GM12875 (cell line): ENCODE results near the gene UBE2N.
"Not testable (repeated sequence)": the region's sequence is repeated elsewhere in the genome, so short reads cannot be mapped to it uniquely, and the experiment has no call there.

Source experiments
- H3K4me3 ChIP-seq: one replicate; pipeline ENCODE4 v1.5.1; 2011; ENCODE audit warnings: low read depth, low read length, control low read depth
- TF ChIP-seq, protein P1 (sequence below): IDR thresholded peaks from 2 replicates; pipeline ENCODE4 v1.5.1; 2011; ENCODE audit warnings: low read depth, mild to moderate bottlenecking, control low read depth, inconsistent platforms, low read length, moderate library complexity, borderline replicate concordance; ENCODE audit not compliant: insufficient read depth

Gene UBE2N

DNA sequence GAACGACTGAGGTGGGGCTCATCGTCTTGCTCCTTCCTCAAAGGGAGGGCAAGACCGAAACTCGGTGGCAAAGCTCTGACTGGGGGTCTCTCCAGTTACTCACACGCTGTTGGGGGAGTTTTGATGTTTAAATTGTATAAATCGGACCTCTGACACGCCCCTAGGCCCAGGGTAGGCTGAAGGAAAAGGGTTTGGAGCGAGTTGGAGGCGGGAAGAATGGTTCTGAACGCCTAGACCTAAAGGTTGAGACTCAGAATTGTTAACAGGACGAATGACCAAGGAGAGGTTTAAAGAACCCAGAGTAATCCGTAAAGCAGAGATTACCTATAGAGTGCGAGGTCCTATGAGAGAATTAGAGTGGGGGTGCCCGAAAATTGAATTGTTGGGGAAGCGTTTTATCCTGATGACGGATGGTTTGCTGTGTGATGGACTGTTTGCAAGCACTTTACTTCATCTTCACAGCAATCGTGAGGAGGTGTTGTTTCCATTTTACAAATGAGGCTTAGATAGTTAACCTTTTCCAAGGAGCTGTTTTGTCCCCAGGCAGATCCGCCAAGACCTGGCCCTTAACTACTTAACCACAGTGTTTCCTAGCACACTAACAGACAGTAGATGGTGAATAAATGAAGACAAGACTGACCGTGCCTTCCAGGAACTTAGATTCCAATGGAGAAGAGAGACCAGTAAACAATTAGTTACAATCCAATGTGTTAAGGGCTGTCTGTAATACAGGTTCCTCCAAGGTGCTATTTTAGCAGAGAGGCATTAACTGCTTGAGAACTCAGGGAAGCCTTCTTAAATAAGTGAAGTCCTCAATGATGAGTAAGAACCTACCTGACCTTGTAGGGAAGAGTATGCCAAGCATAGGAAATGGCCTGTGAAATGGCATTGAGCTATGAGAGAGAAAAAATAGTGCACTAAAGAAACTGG is 929 bp upstream of the UBE2N start:
- TF ChIP-seq, protein P1, sequence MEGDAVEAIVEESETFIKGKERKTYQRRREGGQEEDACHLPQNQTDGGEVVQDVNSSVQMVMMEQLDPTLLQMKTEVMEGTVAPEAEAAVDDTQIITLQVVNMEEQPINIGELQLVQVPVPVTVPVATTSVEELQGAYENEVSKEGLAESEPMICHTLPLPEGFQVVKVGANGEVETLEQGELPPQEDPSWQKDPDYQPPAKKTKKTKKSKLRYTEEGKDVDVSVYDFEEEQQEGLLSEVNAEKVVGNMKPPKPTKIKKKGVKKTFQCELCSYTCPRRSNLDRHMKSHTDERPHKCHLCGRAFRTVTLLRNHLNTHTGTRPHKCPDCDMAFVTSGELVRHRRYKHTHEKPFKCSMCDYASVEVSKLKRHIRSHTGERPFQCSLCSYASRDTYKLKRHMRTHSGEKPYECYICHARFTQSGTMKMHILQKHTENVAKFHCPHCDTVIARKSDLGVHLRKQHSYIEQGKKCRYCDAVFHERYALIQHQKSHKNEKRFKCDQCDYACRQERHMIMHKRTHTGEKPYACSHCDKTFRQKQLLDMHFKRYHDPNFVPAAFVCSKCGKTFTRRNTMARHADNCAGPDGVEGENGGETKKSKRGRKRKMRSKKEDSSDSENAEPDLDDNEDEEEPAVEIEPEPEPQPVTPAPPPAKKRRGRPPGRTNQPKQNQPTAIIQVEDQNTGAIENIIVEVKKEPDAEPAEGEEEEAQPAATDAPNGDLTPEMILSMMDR: no peak
- peak overlapping the region; percentile 97 for H3K4me3 ChIP-seq

DNA sequence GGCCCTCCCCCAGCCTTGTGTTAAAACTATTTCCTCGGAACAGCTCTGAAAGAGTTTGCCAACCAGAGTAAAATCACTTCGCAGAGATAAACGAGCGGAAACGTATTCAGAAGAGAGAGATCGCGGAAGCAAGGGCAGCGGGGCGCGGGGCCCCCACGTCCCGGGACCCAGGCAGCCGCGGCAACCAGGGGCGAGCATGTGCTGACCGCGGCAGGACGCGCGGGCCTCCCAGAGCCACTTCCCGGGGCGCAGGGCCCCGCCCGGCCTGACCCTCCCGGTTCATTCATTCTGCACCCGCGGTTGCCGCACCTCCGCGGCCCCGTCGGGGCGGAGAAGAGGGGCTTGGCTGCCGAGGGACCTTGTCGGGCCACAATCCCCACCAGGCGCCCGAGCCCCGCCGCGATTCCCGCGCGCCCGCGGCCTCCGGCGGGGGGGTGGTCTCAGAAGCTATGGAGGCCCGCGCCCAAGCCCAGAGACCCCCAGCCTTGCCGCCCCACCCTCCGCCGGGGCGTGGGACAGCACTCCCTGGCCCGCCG is 598 bp downstream of the UBE2N start:
- TF ChIP-seq, protein P1: no peak
- H3K4me3 ChIP-seq: peak overlapping the region; percentile 97

DNA sequence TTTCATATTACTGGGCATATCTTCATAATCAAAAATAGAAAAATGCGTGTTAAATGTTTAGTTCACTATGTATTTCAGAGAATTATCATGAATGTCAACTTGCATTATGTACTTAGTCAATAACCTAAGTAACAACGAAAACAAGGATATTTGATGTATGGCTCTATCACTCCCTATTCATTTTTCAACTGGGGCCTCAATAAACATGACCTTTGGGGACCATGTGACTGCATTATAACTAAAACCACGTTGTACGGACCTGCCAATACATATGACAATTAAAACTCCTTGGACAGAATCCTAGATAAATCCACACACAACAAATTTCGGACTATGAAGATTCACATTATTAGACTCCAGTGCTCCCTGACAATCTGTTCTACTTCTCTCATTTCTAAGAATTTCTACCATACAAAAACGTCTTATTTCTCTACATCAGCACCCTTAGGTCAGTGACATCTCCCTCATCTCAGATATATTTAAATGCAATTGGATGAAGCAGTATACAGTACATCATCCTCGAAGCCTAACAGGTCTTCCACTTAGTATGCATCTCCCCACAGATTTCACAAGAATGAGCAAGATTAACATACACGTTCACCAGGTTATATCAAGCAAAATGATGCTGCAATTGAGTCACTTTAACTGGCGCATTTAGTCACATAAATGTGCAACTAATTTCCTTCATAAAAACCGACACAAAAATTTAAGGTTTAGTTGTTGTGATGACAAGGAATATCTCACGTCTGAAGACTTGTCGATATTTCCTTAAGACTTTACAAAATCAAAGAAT is 1.5 kb downstream of the UBE2N start:
- TF ChIP-seq, protein P1: no peak

DNA sequence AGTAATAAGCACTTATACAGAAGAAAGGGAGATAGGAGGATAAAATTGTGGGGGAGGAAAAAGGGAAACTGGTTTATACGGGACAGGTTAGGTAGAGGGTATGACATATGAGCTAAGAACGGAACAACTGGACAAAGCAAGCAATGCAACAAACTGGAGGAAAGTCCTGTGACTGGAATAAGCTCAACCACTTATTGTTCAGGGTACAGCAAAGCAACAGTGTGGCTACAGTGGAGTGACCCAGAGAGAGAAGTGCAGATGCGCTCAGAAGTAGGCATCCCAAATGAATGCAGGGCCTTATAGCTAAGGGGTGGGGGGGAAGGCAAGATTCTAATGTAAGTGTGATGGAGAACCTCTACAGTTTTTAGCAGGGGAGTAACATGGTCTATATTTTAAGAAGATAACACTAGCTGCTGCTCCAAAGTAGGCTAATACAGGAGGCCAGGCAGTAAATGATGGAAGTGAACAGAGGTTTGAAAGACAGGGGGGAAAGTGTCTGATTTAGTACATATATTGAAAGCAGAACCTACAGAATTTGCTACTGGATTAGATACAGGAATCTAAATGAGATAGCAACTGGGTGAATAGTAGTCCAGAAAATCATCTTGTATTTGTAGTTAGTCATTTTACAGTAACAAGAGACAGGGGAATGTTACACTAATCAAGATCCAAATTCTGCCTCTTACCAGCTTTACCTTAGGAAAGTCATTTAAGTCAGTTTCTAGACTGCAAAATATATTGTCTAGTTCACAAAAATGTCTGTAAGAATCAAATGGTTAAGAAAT is 3.3 kb downstream of the UBE2N start:
- TF ChIP-seq, protein P1: no peak
- no peak overlapping the region for H3K4me3 ChIP-seq

More for the DNA sequence above, 1.5 kb downstream of the UBE2N start:
- peak overlapping the region; percentile 97 for H3K4me3 ChIP-seq

DNA sequence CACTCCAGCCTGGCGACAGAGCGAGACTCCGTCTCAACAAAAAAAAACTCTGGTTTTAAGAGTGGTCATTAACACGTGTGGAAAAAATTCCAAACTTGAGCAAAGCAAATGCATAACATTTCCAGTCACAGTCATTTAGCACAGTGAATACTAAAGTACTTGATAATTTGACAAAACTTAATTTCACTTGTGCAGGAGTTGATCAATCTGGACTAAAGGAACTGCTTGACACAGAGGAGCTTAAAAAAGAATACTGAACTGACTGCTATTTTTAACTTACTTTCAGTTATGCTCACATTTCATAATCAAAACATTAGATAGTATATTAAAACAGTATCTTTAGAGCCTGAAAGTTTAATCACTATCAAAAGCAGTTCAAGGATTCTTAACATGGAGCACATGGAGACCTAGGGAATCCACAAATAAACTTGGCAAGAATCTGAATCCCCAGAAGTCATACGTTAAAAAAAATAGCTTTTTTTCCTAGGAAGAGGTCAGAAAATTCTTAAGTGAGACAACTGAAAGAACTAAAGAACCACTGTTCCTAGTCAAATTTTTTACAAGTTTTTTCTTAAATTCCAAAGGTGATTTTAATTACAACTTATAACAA is 7.4 kb downstream of the UBE2N start:
- H3K4me3 ChIP-seq: no peak overlapping the region

DNA sequence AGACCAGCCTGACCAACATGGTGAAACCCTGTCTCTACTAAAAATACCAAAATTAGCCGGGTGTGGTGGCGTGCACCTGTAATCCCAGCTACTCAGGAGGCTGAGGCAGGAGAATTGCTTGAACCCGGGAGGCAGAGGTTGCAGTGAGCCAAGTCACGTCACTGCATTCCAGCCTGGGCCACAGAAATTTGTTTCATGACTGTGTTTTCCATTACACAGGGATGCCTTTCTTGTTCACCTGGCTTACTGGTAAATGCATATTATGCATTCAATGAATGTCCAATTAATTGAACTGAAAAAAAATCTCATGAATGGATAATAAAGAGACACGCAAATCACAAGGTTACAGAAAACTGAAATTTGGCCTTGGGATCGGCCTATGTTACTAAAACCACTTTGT is 9.7 kb downstream of the UBE2N start:
- H3K4me3 ChIP-seq: not testable (repeated sequence)

More for the DNA sequence above, 7.4 kb downstream of the UBE2N start:
- TF ChIP-seq, protein P1: no peak

DNA sequence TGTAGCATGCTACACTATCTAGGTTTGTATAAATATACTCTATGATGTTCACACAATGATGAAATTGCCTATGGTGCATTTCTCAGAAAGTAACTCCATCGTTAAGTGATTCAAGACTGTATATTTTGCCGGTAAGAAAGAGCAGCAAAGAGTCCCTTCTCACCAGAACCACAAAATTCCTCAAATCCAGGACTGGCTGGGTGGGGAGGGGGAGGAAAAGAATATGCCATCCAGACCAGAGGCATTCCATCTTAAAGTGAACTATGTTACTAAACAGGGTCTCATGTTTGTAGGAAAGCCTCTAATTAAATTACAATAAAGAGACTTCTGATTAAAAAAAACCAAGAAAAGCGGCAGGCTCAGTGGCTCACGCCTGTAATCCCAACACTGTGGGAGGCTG is 11.5 kb downstream of the UBE2N start:
- TF ChIP-seq, protein P1: no peak
- no peak overlapping the region for H3K4me3 ChIP-seq
